Activated T-cell treated with anti-CD3 and anti-CD28 coated beads, Interleukin-2, amount 50 U/mL, for 24 hours (primary cell): ENCODE results near the gene ARHGAP12.

Experiments used
- DNase-seq: peaks from one replicate; pipeline ENCODE4 v3.0.0-alpha.2; 2020
- H3K27ac Mint-ChIP-seq: 2 replicates; pipeline ENCODE4 v1.8.0; 2020; ENCODE audit warnings: mild to moderate bottlenecking, mixed read lengths
- H3K27me3 Mint-ChIP-seq: 2 replicates; pipeline ENCODE4 v1.8.0; 2020; ENCODE audit warnings: mixed read lengths
- H3K36me3 Mint-ChIP-seq: 2 replicates; pipeline ENCODE4 v1.8.0; 2020; ENCODE audit warnings: low read depth, mixed read lengths
- H3K4me1 Mint-ChIP-seq: 2 replicates; pipeline ENCODE4 v1.8.0; 2020; ENCODE audit warnings: low read depth, mixed read lengths
- H3K4me3 Mint-ChIP-seq: 2 replicates; pipeline ENCODE4 v1.8.0; 2020; ENCODE audit warnings: mild to moderate bottlenecking, moderate library complexity, mixed read lengths
- H3K9me3 Mint-ChIP-seq: 2 replicates; pipeline ENCODE4 v1.8.0; 2020; ENCODE audit warnings: mixed read lengths

The ARHGAP12 gene

GRCh38 chr10:31758495-31758894 lies 170.1 kb downstream of the ARHGAP12 start:
- Mint-ChIP-seq H3K27ac (peak overlapping the region; percentile 53), H3K27me3 (no peaks in the 10 kb centered on the region), H3K9me3 (no peaks in the 10 kb centered on the region), H3K4me3 (peak overlapping the region; percentile 8), H3K4me1 (peaks cover 17% of the 10 kb centered on the region), H3K36me3 (peaks cover 2% of the 10 kb centered on the region)
- no peak for DNase-seq

GRCh38 chr10:31757831-31758230 lies 170.8 kb downstream of the ARHGAP12 start:
- H3K4me3 Mint-ChIP-seq = no peak overlapping the region
- DNase-seq = no peak
- H3K9me3 Mint-ChIP-seq = no peaks in the 10 kb centered on the region
- peaks cover 2% of the 10 kb centered on the region for H3K36me3 Mint-ChIP-seq
- no peak overlapping the region for H3K27ac Mint-ChIP-seq
- H3K27me3 Mint-ChIP-seq = no peaks in the 10 kb centered on the region
- H3K4me1 Mint-ChIP-seq = peaks cover 17% of the 10 kb centered on the region

GRCh38 chr10:31757386-31757791 lies 171.2 kb downstream of the ARHGAP12 start:
- peaks cover 2% of the 10 kb centered on the region for H3K36me3 Mint-ChIP-seq
- H3K4me3 Mint-ChIP-seq = no peak overlapping the region
- no peak overlapping the region for H3K27ac Mint-ChIP-seq
- H3K4me1 Mint-ChIP-seq = peaks cover 17% of the 10 kb centered on the region
- no peaks in the 10 kb centered on the region for H3K27me3 Mint-ChIP-seq
- H3K9me3 Mint-ChIP-seq = no peaks in the 10 kb centered on the region
- DNase-seq = no peak

- DNase-seq = no peak
- no peak overlapping the region for H3K27ac Mint-ChIP-seq
- H3K9me3 Mint-ChIP-seq = no peaks in the 10 kb centered on the region
- H3K4me1 Mint-ChIP-seq = peaks cover 18% of the 10 kb centered on the region
- H3K27me3 Mint-ChIP-seq = no peaks in the 10 kb centered on the region
- no peak overlapping the region for H3K4me3 Mint-ChIP-seq
- H3K36me3 Mint-ChIP-seq = peaks cover 2% of the 10 kb centered on the region
These were observed 171.9 kb downstream of the ARHGAP12 start for GRCh38 chr10:31756729-31757110.

- Mint-ChIP-seq H3K27ac (no peak overlapping the region), H3K4me3 (no peak overlapping the region), H3K9me3 (no peaks in the 10 kb centered on the region), H3K36me3 (peaks cover 2% of the 10 kb centered on the region), H3K27me3 (no peaks in the 10 kb centered on the region), H3K4me1 (peaks cover 20% of the 10 kb centered on the region)
- no peak for DNase-seq
These were observed 172.4 kb downstream of the ARHGAP12 start for GRCh38 chr10:31756101-31756728.
